ENCODE measurements around the gene SRRD.

- TF ChIP-seq, protein P1, sequence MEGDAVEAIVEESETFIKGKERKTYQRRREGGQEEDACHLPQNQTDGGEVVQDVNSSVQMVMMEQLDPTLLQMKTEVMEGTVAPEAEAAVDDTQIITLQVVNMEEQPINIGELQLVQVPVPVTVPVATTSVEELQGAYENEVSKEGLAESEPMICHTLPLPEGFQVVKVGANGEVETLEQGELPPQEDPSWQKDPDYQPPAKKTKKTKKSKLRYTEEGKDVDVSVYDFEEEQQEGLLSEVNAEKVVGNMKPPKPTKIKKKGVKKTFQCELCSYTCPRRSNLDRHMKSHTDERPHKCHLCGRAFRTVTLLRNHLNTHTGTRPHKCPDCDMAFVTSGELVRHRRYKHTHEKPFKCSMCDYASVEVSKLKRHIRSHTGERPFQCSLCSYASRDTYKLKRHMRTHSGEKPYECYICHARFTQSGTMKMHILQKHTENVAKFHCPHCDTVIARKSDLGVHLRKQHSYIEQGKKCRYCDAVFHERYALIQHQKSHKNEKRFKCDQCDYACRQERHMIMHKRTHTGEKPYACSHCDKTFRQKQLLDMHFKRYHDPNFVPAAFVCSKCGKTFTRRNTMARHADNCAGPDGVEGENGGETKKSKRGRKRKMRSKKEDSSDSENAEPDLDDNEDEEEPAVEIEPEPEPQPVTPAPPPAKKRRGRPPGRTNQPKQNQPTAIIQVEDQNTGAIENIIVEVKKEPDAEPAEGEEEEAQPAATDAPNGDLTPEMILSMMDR (IDR thresholded peaks at IDR 0.05): no peak
- no peak for TF ChIP-seq POLR2A (IDR thresholded peaks at IDR 0.05)
Measured at GRCh38 chr22:26437694-26438392, 45.8 kb upstream of the SRRD start.
